Ovary (tissue), 9 donors: ENCODE data around the gene AOPEP. TPM values are rescaled to one million over a fixed set of nuclear protein-coding genes. Genes with fewer than 3 reads are reported as not detected.

ENCODE experiments used
- DNase-seq, 5 donors: peaks; one replicate each; pipeline ENCODE4 v3.0.0-alpha.2; 2019 to 2020
- H3K27ac ChIP-seq, 2 donors: fragments of 200-600 bp; one replicate each; pipeline versions ENCODE4 v1.5.1 to v1.8.0; 2019 to 2022
- H3K27me3 ChIP-seq: fragments of 200-600 bp; one replicate; pipeline ENCODE4 v1.8.0; 2022
- H3K36me3 ChIP-seq: fragments of 200-600 bp; sonication (generic); one replicate; pipeline ENCODE4 v1.5.1; 2019
- H3K4me1 ChIP-seq: one replicate; pipeline ENCODE4 v1.8.1; 2013; ENCODE audit warnings: mild to moderate bottlenecking, moderate library complexity; ENCODE audit not compliant: insufficient read depth
- H3K4me3 ChIP-seq: fragments of 200-600 bp; sonication (generic); one replicate; pipeline ENCODE4 v1.5.1; 2017
- H3K9me3 ChIP-seq, 2 donors: fragments of 200-600 bp in 1 of 2; sonication (generic) in 1 of 2; one replicate each; pipeline versions ENCODE4 v1.5.1 to v1.8.1; 2013 to 2019; ENCODE audit warnings: mild to moderate bottlenecking in 1 of 2, moderate library complexity in 1 of 2
- EP300 ChIP-seq: sonication (generic); formaldehyde crosslinking; IDR thresholded peaks from one replicate; pipeline ENCODE4 v1.6.1; 2017; ENCODE audit warnings: antibody characterized with exemption
- POLR2A ChIP-seq: fragments of 450-650 bp; IDR thresholded peaks from one replicate; pipeline ENCODE4 v1.6.1; 2017; ENCODE audit warnings: antibody characterized with exemption, mild to moderate bottlenecking, moderate library complexity
- WGBS, 3 donors: extraction: QIAGEN DNeasy Blood & Tissue Kit in 1 of 3; methylation state at CpG; one replicate each; pipeline versions ENCODE4 v1.1.5 to v1.1.7; 2013 to 2017; 5-methylcytosine and 5-hydroxymethylcytosine counted together
- intact Hi-C, 4 donors: fragments of 100-400 bp; cut with DNase I; formaldehyde crosslinking; loops; one replicate each; pipeline versions ENCODE4 v1.11.0 to v1.15.1; 2022 to 2023
- polyA plus RNA-seq, 2 donors: library from polyadenylated mRNA; stranded (reverse); fragments of 200-250 nt in 1 of 2; fragments of 350-450 nt in 1 of 2; fragmentation: Illumina TruSeq in 1 of 2; extraction: RNeasy Lipid Tissue Mini Kit (QIAGEN cat#74804) in 1 of 2; gene quantifications; one replicate each; pipeline ENCODE4 v1.2.3, GENCODE V29; 2013 to 2014
- total RNA-seq, 7 donors: library from RNA; depleted of rRNA in 2 of 7; stranded (reverse); fragments of >200 nt in 2 of 7; fragmentation: NEBNext Ultra II Directional in 3 of 7; extraction: Animal tissue kit (Norgen Biotek cat#: 25700) in 3 of 7; gene quantifications; one replicate each; pipeline versions ENCODE4 v1.1.0 to v1.2.4, GENCODE V29; 2016 to 2023
- TF ChIP-seq, protein P1 (sequence below), 3 donors: fragments of 450-650 bp in 2 of 3; fragments of 200-600 bp in 1 of 3; IDR thresholded peaks; one replicate each; pipeline versions ENCODE4 v1.5.1 to v1.8.0; 2016 to 2022; ENCODE audit warnings: antibody characterized with exemption in 3 of 3, mild to moderate bottlenecking in 1 of 3
- donor health status: DM: no; HTN: no; CAD: no; lungs with moderate emphysema.
- donor health status: DM: no; HTN: no; CAD: no.
- donor health status: Bipolar disorder and iron deficiency.
- donor health status: DM: yes; HTN: yes; CAD: no.
- donor health status: DM: no; HTN: no; CAD: no.
- donor health status: DM: yes; HTN: yes; CAD: no.

Gene AOPEP
- total and polyA plus RNA-seq, 9 donors = 40.0 to 141 (median 82.1) TPM

DNA sequence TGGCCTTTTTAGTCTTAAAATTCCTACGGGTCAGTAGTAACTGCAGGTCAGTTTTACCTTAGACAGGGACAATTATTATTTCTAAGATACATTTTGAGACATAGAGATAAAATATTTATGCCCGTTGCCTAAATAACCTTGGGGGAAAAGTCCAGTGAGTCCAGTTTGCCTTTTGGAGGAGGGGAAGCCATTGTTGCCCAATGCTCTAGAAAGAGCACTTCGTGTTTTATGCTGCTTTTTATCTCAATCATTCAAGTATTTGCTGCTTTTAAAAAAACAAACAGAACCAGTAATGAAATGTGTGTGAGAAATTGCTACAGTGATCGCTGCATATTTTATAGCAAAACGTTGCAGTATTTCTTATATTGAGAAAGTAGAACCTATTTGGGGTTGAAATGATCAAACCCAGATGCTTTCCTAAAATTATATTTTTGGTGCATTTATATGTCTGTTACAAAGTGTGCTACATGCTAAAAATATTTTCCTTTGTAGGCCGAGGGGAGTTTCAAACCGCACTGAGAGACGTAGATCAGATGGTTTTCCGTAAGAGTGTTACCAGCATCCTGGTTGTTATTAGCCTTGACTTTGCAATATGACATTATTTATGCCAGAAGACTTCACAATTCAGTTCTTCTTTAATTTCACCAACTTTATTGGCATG is 266.8 kb downstream of the AOPEP start:
- Histone ChIP-seq H3K9me3 (no peaks in the 10 kb centered on the region), H3K27ac (peak overlapping the region; percentile 54 to 77), H3K4me3 (peak overlapping the region; percentile 0), H3K27me3 (no peaks in the 10 kb centered on the region), H3K4me1 (peaks cover 19% of the 10 kb centered on the region), H3K36me3 (no peaks in the 10 kb centered on the region)
- DNase-seq = no peak
- intact Hi-C loops = loop anchor here in 1 of 4 donors (10.0 kb wide), 1 partner anchor 68 kb away; no protein-coding TSS in a partner anchor
- 11 to 20% (median 13%) methylated on average over 9 of the region's 9 CpGs for WGBS, 3 donors
- TF ChIP-seq, protein P1, sequence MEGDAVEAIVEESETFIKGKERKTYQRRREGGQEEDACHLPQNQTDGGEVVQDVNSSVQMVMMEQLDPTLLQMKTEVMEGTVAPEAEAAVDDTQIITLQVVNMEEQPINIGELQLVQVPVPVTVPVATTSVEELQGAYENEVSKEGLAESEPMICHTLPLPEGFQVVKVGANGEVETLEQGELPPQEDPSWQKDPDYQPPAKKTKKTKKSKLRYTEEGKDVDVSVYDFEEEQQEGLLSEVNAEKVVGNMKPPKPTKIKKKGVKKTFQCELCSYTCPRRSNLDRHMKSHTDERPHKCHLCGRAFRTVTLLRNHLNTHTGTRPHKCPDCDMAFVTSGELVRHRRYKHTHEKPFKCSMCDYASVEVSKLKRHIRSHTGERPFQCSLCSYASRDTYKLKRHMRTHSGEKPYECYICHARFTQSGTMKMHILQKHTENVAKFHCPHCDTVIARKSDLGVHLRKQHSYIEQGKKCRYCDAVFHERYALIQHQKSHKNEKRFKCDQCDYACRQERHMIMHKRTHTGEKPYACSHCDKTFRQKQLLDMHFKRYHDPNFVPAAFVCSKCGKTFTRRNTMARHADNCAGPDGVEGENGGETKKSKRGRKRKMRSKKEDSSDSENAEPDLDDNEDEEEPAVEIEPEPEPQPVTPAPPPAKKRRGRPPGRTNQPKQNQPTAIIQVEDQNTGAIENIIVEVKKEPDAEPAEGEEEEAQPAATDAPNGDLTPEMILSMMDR (IDR thresholded peaks at IDR 0.05) = no peak
- TF ChIP-seq EP300 (no peak), POLR2A (no peak)

DNA sequence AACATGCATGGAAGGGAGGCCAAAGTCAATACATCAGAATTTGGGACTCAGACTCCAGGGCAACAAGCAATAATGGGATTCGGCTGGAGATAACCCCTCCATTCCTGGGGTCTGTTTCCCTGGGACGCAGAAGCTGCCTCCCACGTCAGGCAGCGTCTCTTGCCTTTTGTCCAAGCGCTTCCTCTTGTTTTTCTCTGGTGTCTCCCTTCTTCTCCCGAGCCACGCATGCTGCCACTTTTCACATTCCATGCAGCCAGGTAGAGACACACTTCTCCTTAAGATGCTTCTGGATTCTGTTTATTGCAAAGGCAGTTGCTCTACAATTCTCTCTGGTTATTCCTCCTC is 267.3 kb downstream of the AOPEP start:
- WGBS, 3 donors = 14 to 18% (median 16%) methylated on average over 7 of the region's 7 CpGs
- peak overlapping the region; percentile 0 for H3K4me3 ChIP-seq
- no peaks in the 10 kb centered on the region for H3K9me3 ChIP-seq
- intact Hi-C loops = loop anchor here in 1 of 4 donors (10.0 kb wide), 1 partner anchor 69 kb away; no protein-coding TSS in a partner anchor
- no peaks in the 10 kb centered on the region for H3K27me3 ChIP-seq
- H3K4me1 ChIP-seq = peaks cover 19% of the 10 kb centered on the region
- no peak for DNase-seq
- no peaks in the 10 kb centered on the region for H3K36me3 ChIP-seq
- TF ChIP-seq EP300 = no peak
- TF ChIP-seq, protein P1 (IDR thresholded peaks at IDR 0.05) = no peak
- no peak for TF ChIP-seq POLR2A
- H3K27ac ChIP-seq = peak overlapping the region; percentile 54 to 77

DNA sequence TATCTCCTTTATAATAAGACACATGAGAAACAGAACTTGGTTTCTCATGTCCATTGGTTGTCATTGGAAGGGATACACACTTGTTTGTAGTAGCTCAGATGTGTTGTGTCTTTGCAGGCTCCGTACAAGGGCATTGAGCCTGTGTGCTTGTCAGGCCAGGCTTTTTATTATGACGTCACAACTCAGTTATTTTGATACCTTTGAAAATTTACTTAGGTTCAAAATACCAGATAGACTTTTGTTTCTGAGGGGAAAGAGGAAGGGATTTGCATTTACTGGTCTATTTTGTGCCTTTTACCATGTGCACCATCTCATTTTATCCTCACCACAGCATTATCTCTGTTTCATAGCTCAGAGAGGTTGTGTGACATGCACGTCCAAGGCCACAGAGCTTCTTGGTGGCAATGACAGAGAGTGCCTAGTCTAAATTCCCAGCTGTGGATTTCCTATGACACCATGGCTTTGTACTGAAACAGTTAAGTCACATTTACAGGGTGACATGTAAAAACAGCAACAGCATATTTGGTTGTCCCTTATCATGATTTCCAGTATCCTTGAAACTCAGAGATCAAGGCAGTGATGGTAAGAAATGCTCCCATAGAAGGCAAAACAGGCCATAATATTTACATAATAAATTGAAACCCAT is 268.7 kb downstream of the AOPEP start:
- 21 to 41% (median 34%) methylated on average over 3 of the region's 3 CpGs for WGBS, 3 donors
- Histone ChIP-seq H3K4me1 (peaks cover 24% of the 10 kb centered on the region), H3K27ac (peak overlapping the region; percentile 54 to 77), H3K36me3 (no peaks in the 10 kb centered on the region), H3K4me3 (no peak overlapping the region), H3K27me3 (no peaks in the 10 kb centered on the region), H3K9me3 (no peaks in the 10 kb centered on the region)
- intact Hi-C loops = loop anchor here in 1 of 4 donors (10.0 kb wide), 1 partner anchor 70 kb away; no protein-coding TSS in a partner anchor
- TF ChIP-seq POLR2A = no peak
- TF ChIP-seq, protein P1 (IDR thresholded peaks at IDR 0.05) = no peak
- no peak for TF ChIP-seq EP300
- DNase-seq = no peak

DNA sequence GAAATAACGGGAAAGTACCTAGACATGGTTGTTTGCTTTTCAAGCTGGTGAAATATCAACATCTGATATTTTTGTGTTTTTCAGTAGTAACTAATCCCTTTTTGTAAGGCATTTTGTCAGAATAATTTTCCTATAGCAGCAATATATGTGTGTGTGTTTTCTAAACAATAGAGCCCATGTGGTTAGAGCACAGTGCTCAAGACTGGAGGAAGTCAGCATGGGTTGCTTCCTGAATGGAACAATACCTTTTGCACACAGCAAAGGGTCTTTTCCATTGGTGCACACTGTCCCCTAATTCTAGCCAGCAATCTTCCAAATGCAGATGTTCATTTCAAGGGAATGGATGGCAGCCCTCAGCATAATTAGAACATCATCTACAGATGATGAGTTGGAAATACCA is 270.1 kb downstream of the AOPEP start:
- intact Hi-C loops = loop anchor here in 1 of 4 donors (10.0 kb wide), 1 partner anchor 72 kb away; no protein-coding TSS in a partner anchor
- peaks cover 24% of the 10 kb centered on the region for H3K4me1 ChIP-seq
- no peaks in the 10 kb centered on the region for H3K36me3 ChIP-seq
- DNase-seq = no peak
- no peaks in the 10 kb centered on the region for H3K27me3 ChIP-seq
- H3K27ac ChIP-seq = peak overlapping the region; percentile 54 to 77
- 28 to 41% (median 36%) methylated on average over 1 of the region's 1 CpG for WGBS, 3 donors
- H3K4me3 ChIP-seq = no peak overlapping the region
- no peak for TF ChIP-seq POLR2A
- no peak for TF ChIP-seq EP300
- TF ChIP-seq, protein P1 (IDR thresholded peaks at IDR 0.05) = no peak
- H3K9me3 ChIP-seq = no peaks in the 10 kb centered on the region
